CD14-positive monocyte (primary cell): ENCODE results near the gene C16orf95. TPM values are rescaled to one million over a fixed set of nuclear protein-coding genes. Genes with fewer than 3 reads are reported as not detected.

Experiments
- DNase-seq, 3 donors: peaks; one replicate each; pipeline ENCODE4 v3.0.0-alpha.2; 2011 to 2022
- H2AFZ ChIP-seq: 2 replicates; pipeline ENCODE4 v1.6.0; 2012; ENCODE audit warnings: mild to moderate bottlenecking, low read depth, low read length, inconsistent platforms; ENCODE audit not compliant: insufficient read depth, poor library complexity, severe bottlenecking
- H3K27ac ChIP-seq, 2 donors: 1 replicate in 1 of 2; 2 replicates in 1 of 2; pipeline ENCODE4 v1.5.1; 2012 to 2013; ENCODE audit warnings: low read length in 2 of 2, control low read depth in 1 of 2, inconsistent platforms in 1 of 2, low read depth in 1 of 2, mild to moderate bottlenecking in 1 of 2
- H3K27me3 ChIP-seq, 2 donors: one replicate each; pipeline versions ENCODE4 v1.6.0 to v1.6.1; 2011 to 2013; ENCODE audit warnings: low read length in 2 of 2; ENCODE audit not compliant: control insufficient read depth in 2 of 2, insufficient read depth in 2 of 2
- H3K36me3 ChIP-seq, 2 donors: replicated peaks in 1 of 2; 1 replicate in 1 of 2; 2 replicates in 1 of 2; pipeline versions ENCODE4 v1.5.1 to v1.6.1; 2012 to 2013; ENCODE audit warnings: low read length in 2 of 2, control low read depth in 1 of 2, inconsistent platforms in 1 of 2, mild to moderate bottlenecking in 1 of 2; ENCODE audit not compliant: insufficient read depth in 2 of 2, control insufficient read depth in 1 of 2
- H3K4me1 ChIP-seq, 2 donors: 1 replicate in 1 of 2; 2 replicates in 1 of 2; pipeline versions ENCODE4 v1.5.1 to v1.6.1; 2012 to 2013; ENCODE audit warnings: low read length in 2 of 2, control low read depth in 1 of 2, inconsistent platforms in 1 of 2, mild to moderate bottlenecking in 1 of 2, moderate library complexity in 1 of 2; ENCODE audit not compliant: insufficient read depth in 2 of 2, control insufficient read depth in 1 of 2
- H3K4me2 ChIP-seq: replicated peaks from 2 replicates; pipeline ENCODE3; 2012; ENCODE audit warnings: low read length, moderate library complexity, mild to moderate bottlenecking; ENCODE audit not compliant: poor library complexity, severe bottlenecking; ENCODE audit errors: extremely low read depth
- H3K4me3 ChIP-seq, 3 experiments: fragments of 200-600 bp in 1 of 3; sonication (generic) in 1 of 3; replicated peaks in 1 of 3; 1 replicate in 2 of 3; 2 replicates in 1 of 3; pipeline ENCODE4 v1.5.1; 2011 to 2013; ENCODE audit warnings: low read length in 3 of 3, mild to moderate bottlenecking in 3 of 3, control low read depth in 2 of 3, low read depth in 2 of 3, inconsistent platforms in 1 of 3, moderate library complexity in 1 of 3
- H3K79me2 ChIP-seq: 2 replicates; pipeline ENCODE4 v1.6.0; 2012; ENCODE audit warnings: mild to moderate bottlenecking, control low read depth, inconsistent platforms, low read length, moderate library complexity; ENCODE audit not compliant: insufficient read depth
- H3K9ac ChIP-seq: 2 replicates; pipeline ENCODE4 v1.6.0; 2017; ENCODE audit warnings: low read length, mild to moderate bottlenecking; ENCODE audit not compliant: insufficient read depth, poor library complexity, severe bottlenecking
- H3K9me3 ChIP-seq, 2 donors: replicated peaks in 1 of 2; 1 replicate in 1 of 2; 2 replicates in 1 of 2; pipeline versions ENCODE4 v1.5.1 to v1.6.1; 2012 to 2013; ENCODE audit warnings: low read length in 2 of 2, control low read depth in 1 of 2; ENCODE audit not compliant: control insufficient read depth in 1 of 2, insufficient read depth in 1 of 2
- H4K20me1 ChIP-seq: 2 replicates; pipeline ENCODE4 v1.6.0; 2012; ENCODE audit warnings: mild to moderate bottlenecking, low read length, control low read depth, moderate library complexity; ENCODE audit not compliant: insufficient read depth
- H3K27ac Mint-ChIP-seq, 7 donors: one replicate each; pipeline ENCODE4 v1.8.0; 2020; ENCODE audit warnings: mild to moderate bottlenecking in 7 of 7, mixed read lengths in 7 of 7, moderate library complexity in 6 of 7, inconsistent platforms in 2 of 7
- H3K27me3 Mint-ChIP-seq, 3 donors: one replicate each; pipeline ENCODE4 v1.8.0; 2021 to 2022; ENCODE audit warnings: low read depth in 3 of 3, mild to moderate bottlenecking in 3 of 3, mixed read lengths in 3 of 3, moderate library complexity in 3 of 3, inconsistent platforms in 1 of 3
- H3K36me3 Mint-ChIP-seq, 2 donors: one replicate each; pipeline ENCODE4 v1.8.0; 2020; ENCODE audit warnings: mixed read lengths in 2 of 2, inconsistent platforms in 1 of 2, mild to moderate bottlenecking in 1 of 2
- H3K4me1 Mint-ChIP-seq: one replicate; pipeline ENCODE4 v1.8.0; 2020; ENCODE audit warnings: mild to moderate bottlenecking, mixed read lengths
- H3K4me3 Mint-ChIP-seq, 2 donors: one replicate each; pipeline ENCODE4 v1.8.0; 2020; ENCODE audit warnings: mild to moderate bottlenecking in 2 of 2, mixed read lengths in 2 of 2, moderate library complexity in 1 of 2
- H3K9me3 Mint-ChIP-seq, 7 donors: one replicate each; pipeline ENCODE4 v1.8.0; 2020 to 2022; ENCODE audit warnings: mixed read lengths in 7 of 7, mild to moderate bottlenecking in 6 of 7, moderate library complexity in 6 of 7, inconsistent platforms in 2 of 7
- CTCF ChIP-seq: fragments of 200-600 bp; IDR thresholded peaks from one replicate; pipeline ENCODE4 v1.8.0; 2022; ENCODE audit warnings: antibody characterized with exemption, mild to moderate bottlenecking
- WGBS: methylation state at CpG from one replicate; pipeline ENCODE4 v1.1.5; 2013; ENCODE audit warnings: missing lambda C conversion rate; ENCODE audit not compliant: insufficient coverage; 5-methylcytosine and 5-hydroxymethylcytosine counted together
- intact Hi-C, 2 donors: fragments of 100-400 bp; cut with micrococcal nuclease; formaldehyde crosslinking; loops; one replicate each; pipeline versions ENCODE4 v1.15.0 to v1.15.1; 2023
- polyA plus RNA-seq, 3 donors: library from polyadenylated mRNA; depleted of rRNA in 1 of 3; unstranded in 2 of 3; stranded (reverse) in 1 of 3; fragments of 300-500 nt in 2 of 3; fragments of >200 nt in 1 of 3; fragmentation: Illumina TruSeq in 2 of 3; gene quantifications; 1 replicate in 2 of 3; 2 replicates in 1 of 3; pipeline ENCODE4 v1.2.3, GENCODE V29; 2012 to 2021
- small RNA-seq: library from RNA; depleted of rRNA; stranded (forward); fragments of <200 nt; gene quantifications from one replicate; pipeline ENCODE3, GENCODE V24; 2012; ENCODE audit warnings: low read depth; ENCODE audit not compliant: insufficient read length

Gene C16orf95
- polyA plus RNA-seq, 3 donors = 0.89 to 1.9 (median 1.7) TPM

DNA sequence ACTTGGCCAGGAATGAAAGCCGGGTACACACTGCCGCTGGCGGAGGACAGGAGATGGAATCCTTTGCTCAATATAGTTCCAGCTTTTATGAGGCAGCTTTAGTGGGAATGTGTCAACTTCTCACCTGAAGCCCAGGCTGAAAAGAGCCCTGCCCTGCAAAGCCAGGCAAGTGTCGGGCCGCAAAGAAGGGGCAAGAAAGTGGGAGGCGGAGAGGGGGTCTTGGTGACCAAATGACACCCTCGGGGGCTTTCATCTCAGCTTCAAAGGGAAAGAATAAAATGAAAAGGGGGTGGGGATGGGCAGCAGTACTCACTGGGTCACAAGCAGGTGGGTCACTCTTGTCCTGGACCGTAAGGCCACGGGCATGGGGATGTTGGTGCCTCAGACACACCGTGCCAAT, 62.9 kb downstream of the C16orf95 start:
- Histone ChIP-seq H3K27ac (no peak overlapping the region), H3K9ac (no peak overlapping the region), H2AFZ (no peak overlapping the region), H3K4me3 (no peak overlapping the region), H3K27me3 (no peaks in the 10 kb centered on the region), H3K79me2 (no peaks in the 10 kb centered on the region), H3K36me3 (no peaks in the 10 kb centered on the region), H3K4me2 (no peak overlapping the region), H3K9me3 (no peaks in the 10 kb centered on the region), H3K4me1 (no peaks in the 10 kb centered on the region), H4K20me1 (no peaks in the 10 kb centered on the region)
- Mint-ChIP-seq H3K27me3 (peaks cover 2 to 9% (median 9%) of the 10 kb centered on the region in 3 donors), H3K4me3 (no peak overlapping the region), H3K9me3 (no peaks in the 10 kb centered on the region), H3K27ac (no peak overlapping the region), H3K36me3 (no peaks in the 10 kb centered on the region), H3K4me1 (peaks cover 2% of the 10 kb centered on the region)
- no peak for DNase-seq
- WGBS = 91% methylated on average over 7 of the region's 10 CpGs
- intact Hi-C loops = no loop called here
- no peak for TF ChIP-seq CTCF

DNA sequence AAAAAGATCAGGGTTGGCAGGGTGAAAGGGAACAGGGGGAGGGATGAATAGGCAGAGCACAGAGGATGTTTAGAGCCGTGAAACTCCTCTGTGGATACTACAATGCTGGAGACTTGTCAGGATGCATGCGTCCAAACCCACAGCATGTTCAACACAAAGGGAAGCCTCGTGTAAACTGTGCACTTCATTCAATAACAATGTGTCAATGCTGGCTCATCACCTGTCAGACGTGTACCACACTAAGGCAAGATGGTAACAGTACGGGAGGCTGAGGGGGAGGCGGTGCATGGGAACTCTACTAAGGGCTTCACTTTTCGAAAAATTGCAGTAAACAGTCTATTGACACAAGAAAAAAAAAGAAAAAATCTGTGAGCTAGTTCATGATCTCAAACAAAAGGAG, 63.7 kb downstream of the C16orf95 start:
- H4K20me1 ChIP-seq = no peaks in the 10 kb centered on the region
- H3K36me3 Mint-ChIP-seq = no peaks in the 10 kb centered on the region
- H3K4me3 Mint-ChIP-seq = no peak overlapping the region
- DNase-seq = no peak
- no peak overlapping the region for H3K4me2 ChIP-seq
- no peaks in the 10 kb centered on the region for H3K79me2 ChIP-seq
- no peaks in the 10 kb centered on the region for H3K36me3 ChIP-seq
- no peaks in the 10 kb centered on the region for H3K4me1 Mint-ChIP-seq
- H2AFZ ChIP-seq = no peak overlapping the region
- H3K4me1 ChIP-seq = no peaks in the 10 kb centered on the region
- no peaks in the 10 kb centered on the region for H3K9me3 ChIP-seq
- H3K9me3 Mint-ChIP-seq = no peaks in the 10 kb centered on the region
- no peaks in the 10 kb centered on the region for H3K27me3 ChIP-seq
- intact Hi-C loops = no loop called here
- H3K27me3 Mint-ChIP-seq = peaks cover 2 to 9% (median 9%) of the 10 kb centered on the region in 3 donors
- no peak overlapping the region for H3K27ac ChIP-seq
- TF ChIP-seq CTCF = no peak
- WGBS = 89% methylated on average over 6 of the region's 7 CpGs
- H3K9ac ChIP-seq = no peak overlapping the region
- H3K27ac Mint-ChIP-seq = no peak overlapping the region
- no peak overlapping the region for H3K4me3 ChIP-seq

Small RNAs within 50 kb of the gene (small RNA-seq; reads per million reads assigned to genes)
- gene AC010531.2 = not detected

Other genes starting within 250 kb of the C16orf95 start
- gene FBXO31, start 66.4 kb upstream of the C16orf95 start, polyA plus RNA-seq = 1 to 10 TPM; 2.0 to 5.6 (median 3.3) TPM
- gene MAP1LC3B, start 74.9 kb upstream of the C16orf95 start, polyA plus RNA-seq = 100 to 1,000 TPM; 102 to 147 (median 140) TPM
- 1 to 10 TPM in 1 of 3 donors, under 1 TPM in 2; 0.11 to 4.0 (median 0.22) TPM for gene ZCCHC14, start 175.6 kb upstream of the C16orf95 start, polyA plus RNA-seq